ENCODE results near the gene HLA-DMB.
A peak's percentile ranks its signal among the peaks of the same experiment; 100 is the strongest.

Gene HLA-DMB

DNA sequence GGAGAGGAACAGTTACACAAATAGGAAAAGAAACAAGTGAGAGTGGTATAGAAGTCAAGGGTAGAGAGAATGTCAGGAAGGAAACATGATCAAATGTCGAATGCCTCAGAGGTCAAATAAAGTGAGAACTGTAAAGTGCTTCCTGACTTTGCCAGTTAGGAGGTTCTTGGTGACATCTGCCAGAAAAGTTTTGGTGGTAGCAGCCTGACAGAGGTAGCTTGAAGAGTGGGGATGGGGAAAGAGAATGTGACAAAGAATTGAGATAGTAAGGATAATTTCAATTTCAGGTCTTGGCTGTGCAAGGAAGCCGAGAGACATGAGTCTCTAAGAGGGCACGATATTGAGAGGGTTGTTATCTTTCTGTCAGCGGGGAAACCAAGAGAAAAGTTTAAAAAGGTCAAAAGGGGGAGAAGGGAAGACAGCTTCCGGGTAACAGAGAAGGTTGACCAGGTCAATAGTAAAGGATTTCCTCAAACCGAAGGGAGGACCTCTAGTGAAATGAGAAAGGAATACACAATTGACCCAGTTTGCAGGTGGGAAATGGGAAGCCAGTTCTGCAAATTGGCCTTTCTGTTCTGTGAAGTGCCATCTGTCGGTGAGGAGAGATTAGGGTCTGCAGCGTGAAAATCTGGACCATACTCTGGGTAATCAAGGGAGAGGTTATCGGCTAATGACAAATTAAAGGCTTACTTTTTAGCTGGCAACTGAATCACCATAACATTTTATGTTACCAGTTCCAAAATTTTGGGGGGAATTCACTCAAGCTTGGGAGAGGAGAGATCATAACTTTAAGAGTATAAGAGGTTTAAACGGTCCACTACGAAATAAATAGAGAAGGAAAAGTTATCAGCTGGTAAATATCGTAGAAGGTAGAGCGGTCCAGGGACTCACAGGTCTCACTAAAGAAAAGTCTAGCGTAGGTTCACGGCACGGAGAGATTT lies 26.6 kb upstream of the HLA-DMB start:
- TF ChIP-seq, protein P1, sequence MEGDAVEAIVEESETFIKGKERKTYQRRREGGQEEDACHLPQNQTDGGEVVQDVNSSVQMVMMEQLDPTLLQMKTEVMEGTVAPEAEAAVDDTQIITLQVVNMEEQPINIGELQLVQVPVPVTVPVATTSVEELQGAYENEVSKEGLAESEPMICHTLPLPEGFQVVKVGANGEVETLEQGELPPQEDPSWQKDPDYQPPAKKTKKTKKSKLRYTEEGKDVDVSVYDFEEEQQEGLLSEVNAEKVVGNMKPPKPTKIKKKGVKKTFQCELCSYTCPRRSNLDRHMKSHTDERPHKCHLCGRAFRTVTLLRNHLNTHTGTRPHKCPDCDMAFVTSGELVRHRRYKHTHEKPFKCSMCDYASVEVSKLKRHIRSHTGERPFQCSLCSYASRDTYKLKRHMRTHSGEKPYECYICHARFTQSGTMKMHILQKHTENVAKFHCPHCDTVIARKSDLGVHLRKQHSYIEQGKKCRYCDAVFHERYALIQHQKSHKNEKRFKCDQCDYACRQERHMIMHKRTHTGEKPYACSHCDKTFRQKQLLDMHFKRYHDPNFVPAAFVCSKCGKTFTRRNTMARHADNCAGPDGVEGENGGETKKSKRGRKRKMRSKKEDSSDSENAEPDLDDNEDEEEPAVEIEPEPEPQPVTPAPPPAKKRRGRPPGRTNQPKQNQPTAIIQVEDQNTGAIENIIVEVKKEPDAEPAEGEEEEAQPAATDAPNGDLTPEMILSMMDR (IDR thresholded peaks at IDR 0.05; ENCODE audit: low read depth, low read length, missing control alignments): peak; percentile 61
- peak overlapping the region; percentile 89 for H3K4me3 ChIP-seq (ENCODE audit: low read depth, low read length)
- DNase-seq (ENCODE audit: low read depth): no peak

DNA sequence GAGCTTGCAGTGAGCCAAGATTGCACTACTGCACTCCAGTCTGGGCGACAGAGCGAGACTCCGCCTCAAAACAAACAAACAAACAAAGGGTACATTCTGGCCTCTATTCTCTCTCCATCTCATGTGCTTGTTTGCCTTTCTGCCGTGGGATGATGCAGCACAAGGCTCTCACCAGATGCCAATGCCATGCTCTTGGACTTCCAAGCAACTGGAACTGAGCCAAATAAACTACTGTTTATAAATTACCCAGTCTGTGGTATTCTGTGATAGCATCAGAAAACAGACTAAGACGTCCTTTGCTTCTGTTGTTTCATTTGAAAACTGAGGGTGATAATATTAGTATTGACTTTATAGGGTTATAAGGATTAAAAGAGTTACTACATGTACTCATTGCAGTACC lies 23.9 kb upstream of the HLA-DMB start:
- TF ChIP-seq, protein P1 (IDR thresholded peaks at IDR 0.05; ENCODE audit: low read depth, low read length, missing control alignments): no peak

DNA sequence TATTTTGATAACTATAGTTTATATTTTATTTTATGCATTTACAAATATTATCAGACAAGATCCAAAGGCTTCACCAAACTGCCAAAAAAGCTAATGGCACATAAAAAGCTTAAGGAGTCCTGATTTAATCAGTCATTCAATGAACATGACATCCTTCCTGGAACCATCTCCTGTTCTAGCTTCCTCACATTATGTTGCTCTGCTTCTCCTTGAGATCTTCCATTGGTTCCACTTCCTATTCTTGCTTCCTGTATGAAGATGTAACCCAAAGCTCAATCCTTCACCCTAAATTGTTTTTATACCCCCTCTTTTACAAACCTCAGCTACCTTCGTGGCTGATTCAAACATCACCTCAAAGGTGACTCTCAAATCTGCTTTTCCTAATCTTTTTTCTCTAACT lies 23.0 kb upstream of the HLA-DMB start:
- no peak for DNase-seq (ENCODE audit: low read depth)
- H3K4me3 ChIP-seq (ENCODE audit: low read depth, low read length): no peak overlapping the region
- TF ChIP-seq, protein P1 (IDR thresholded peaks at IDR 0.05; ENCODE audit: low read depth, low read length, missing control alignments): no peak

More for the DNA sequence above, 23.9 kb upstream of the HLA-DMB start:
- DNase-seq (ENCODE audit: low read depth): no peak
- H3K4me3 ChIP-seq (ENCODE audit: low read depth, low read length): no peak overlapping the region

DNA sequence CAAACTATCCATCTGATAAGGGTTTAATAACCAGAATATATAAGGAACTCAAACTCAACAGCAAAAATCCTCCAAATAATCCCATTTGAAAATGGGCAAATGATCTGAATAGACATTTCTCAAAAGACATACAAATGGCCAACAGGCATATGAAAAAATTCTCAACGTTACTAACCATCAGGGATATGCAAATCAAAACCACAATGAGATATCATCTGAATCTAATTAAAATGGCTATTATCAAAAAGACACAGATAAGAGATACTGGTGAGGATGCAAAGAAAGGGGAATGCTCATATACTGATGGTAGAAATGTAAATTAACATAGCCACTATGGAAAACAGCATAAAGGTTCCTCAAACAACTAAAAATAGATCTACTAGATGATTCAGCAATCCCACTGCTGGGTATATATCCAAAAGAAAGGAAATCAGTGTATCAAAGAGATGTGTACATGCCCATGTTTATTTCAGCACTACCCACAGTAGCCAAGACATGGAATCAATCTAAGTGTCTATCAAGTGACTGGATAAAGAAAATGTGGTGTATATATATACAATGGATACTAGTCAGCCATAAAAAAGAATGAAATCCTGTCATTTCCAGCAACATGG lies 21.5 kb upstream of the HLA-DMB start:
- no peak overlapping the region for H3K4me3 ChIP-seq (ENCODE audit: low read depth, low read length)
- DNase-seq (ENCODE audit: low read depth): no peak
- TF ChIP-seq, protein P1 (IDR thresholded peaks at IDR 0.05; ENCODE audit: low read depth, low read length, missing control alignments): no peak

DNA sequence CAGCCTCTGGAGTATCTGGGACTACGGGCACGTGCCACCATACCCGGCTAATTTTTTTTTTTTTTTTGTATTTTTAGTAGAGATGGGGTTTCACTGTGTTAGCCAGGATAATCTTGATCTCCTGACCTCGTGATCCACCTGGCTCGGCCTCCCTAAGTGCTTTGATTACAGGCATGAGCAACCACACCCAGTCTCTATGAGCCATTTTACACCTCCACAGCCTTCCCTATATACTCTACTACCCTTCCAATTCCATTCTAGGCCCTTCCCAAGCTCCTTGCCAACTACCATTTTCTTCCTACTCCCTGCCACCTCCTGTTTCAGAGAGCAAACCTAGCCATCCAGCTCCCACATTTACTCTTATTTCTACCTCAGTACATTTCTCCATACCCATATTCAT lies 19.7 kb upstream of the HLA-DMB start:
- DNase-seq (ENCODE audit: low read depth): no peak
- no peak overlapping the region for H3K4me3 ChIP-seq (ENCODE audit: low read depth, low read length)
- TF ChIP-seq, protein P1 (IDR thresholded peaks at IDR 0.05; ENCODE audit: low read depth, low read length, missing control alignments): no peak

DNA sequence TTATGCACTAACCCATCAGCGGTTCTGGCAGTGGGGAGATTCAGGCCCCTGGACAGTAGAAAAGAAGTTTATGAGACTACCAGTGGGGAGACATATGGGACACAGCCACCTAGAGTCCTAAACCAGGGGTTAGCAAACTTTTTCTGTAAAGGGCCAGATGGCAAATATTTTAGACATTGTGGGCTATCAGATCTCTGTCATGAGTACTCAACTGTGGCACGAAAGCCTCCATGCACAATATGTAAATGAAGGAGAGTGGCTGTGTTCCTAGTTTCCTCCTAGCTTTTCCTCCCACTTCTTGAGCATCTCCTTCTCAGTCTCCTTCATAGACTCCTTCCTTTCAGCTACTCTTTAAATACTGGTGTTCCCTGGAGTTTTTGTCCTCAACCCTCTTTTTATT lies 15.3 kb upstream of the HLA-DMB start:
- TF ChIP-seq, protein P1 (IDR thresholded peaks at IDR 0.05; ENCODE audit: low read depth, low read length, missing control alignments): no peak
- DNase-seq (ENCODE audit: low read depth): no peak
- no peak overlapping the region for H3K4me3 ChIP-seq (ENCODE audit: low read depth, low read length)

Measured in GM12864 (cell line).